BLaER1 (cell line): ENCODE measurements around the gene CERS1.

Experiments
- H3K27ac ChIP-seq: shearing (Covaris generic); formaldehyde crosslinking; 2 replicates; pipeline ENCODE4 v1.8.1; 2022
- H3K27me3 ChIP-seq: shearing (Covaris generic); formaldehyde crosslinking; 2 replicates; pipeline ENCODE4 v1.8.1; 2022
- H3K36me3 ChIP-seq: shearing (Covaris generic); formaldehyde crosslinking; 2 replicates; pipeline ENCODE4 v1.8.1; 2022
- H3K4me1 ChIP-seq: shearing (Covaris generic); formaldehyde crosslinking; 2 replicates; pipeline ENCODE4 v1.8.1; 2022
- H3K4me2 ChIP-seq: shearing (Covaris generic); formaldehyde crosslinking; 2 replicates; pipeline ENCODE4 v1.8.1; 2022
- H3K4me3 ChIP-seq: shearing (Covaris generic); formaldehyde crosslinking; 2 replicates; pipeline ENCODE4 v1.8.1; 2022
- H3K9ac ChIP-seq: shearing (Covaris generic); formaldehyde crosslinking; 2 replicates; pipeline ENCODE4 v1.8.1; 2022
- H3K9me3 ChIP-seq: shearing (Covaris generic); formaldehyde crosslinking; 2 replicates; pipeline ENCODE4 v1.8.1; 2022
- H4K20me1 ChIP-seq: shearing (Covaris generic); formaldehyde crosslinking; 2 replicates; pipeline ENCODE4 v1.8.1; 2022
- Cebpa-rat ChIP-seq: shearing (Covaris generic); IDR thresholded peaks from 2 replicates; pipeline ENCODE4 v1.8.1; 2022

Gene CERS1

DNA sequence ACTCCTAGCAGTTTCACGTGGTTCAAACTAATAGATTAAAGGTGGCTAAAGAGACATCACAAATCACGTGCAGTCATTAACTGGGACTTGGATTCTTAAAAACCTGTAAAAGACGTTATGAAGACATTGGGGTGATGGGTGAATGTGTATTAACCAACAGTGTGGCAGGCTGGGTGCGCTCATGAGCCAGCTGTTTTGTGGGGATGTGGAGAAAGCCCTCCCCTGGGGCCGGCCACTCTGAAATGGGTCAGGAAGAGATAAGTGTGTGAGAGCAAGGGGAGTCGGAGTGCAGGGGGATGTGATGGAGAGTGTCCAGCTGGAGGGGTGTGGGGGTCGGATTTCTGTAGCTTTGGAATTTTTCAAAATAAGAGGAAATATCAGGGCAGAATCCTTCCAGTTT, 53.8 kb downstream of the CERS1 start:
- Histone ChIP-seq H4K20me1 (peaks cover 100% of the 10 kb centered on the region), H3K4me2 (peak overlapping the region; percentile 52), H3K4me3 (no peak overlapping the region), H3K9me3 (no peaks in the 10 kb centered on the region), H3K36me3 (peaks cover 61% of the 10 kb centered on the region), H3K4me1 (peaks cover 100% of the 10 kb centered on the region), H3K27ac (no peak overlapping the region), H3K9ac (no peak overlapping the region), H3K27me3 (no peaks in the 10 kb centered on the region)
- no peak for TF ChIP-seq Cebpa-rat

DNA sequence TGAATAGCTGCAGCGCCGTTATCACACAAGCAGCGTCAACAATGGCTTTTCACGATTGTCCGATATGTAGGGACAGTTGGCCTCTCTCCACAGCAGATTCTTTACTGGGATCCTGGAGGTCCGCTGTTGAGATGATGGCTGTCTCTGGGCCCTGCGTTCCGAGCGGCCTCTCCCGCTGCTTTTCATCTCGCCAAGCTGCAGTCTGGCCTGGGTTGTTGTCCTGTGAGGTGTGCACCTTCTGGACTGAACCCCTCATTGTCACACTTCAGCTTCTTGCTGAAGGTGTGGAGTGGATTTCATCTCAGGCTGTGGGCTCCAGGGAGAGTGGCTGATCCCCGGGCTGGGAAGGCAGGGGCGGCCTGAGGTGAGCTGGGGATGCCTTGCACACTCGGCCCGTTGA, 54.6 kb downstream of the CERS1 start:
- Histone ChIP-seq H3K9me3 (no peaks in the 10 kb centered on the region), H3K27ac (no peak overlapping the region), H3K4me3 (no peak overlapping the region), H3K4me2 (peak overlapping the region; percentile 52), H3K4me1 (peaks cover 100% of the 10 kb centered on the region), H3K27me3 (no peaks in the 10 kb centered on the region), H4K20me1 (peaks cover 100% of the 10 kb centered on the region), H3K9ac (peak overlapping the region; percentile 24; the same call in 1 of the 2 replicates), H3K36me3 (peaks cover 69% of the 10 kb centered on the region)
- no peak for TF ChIP-seq Cebpa-rat

DNA sequence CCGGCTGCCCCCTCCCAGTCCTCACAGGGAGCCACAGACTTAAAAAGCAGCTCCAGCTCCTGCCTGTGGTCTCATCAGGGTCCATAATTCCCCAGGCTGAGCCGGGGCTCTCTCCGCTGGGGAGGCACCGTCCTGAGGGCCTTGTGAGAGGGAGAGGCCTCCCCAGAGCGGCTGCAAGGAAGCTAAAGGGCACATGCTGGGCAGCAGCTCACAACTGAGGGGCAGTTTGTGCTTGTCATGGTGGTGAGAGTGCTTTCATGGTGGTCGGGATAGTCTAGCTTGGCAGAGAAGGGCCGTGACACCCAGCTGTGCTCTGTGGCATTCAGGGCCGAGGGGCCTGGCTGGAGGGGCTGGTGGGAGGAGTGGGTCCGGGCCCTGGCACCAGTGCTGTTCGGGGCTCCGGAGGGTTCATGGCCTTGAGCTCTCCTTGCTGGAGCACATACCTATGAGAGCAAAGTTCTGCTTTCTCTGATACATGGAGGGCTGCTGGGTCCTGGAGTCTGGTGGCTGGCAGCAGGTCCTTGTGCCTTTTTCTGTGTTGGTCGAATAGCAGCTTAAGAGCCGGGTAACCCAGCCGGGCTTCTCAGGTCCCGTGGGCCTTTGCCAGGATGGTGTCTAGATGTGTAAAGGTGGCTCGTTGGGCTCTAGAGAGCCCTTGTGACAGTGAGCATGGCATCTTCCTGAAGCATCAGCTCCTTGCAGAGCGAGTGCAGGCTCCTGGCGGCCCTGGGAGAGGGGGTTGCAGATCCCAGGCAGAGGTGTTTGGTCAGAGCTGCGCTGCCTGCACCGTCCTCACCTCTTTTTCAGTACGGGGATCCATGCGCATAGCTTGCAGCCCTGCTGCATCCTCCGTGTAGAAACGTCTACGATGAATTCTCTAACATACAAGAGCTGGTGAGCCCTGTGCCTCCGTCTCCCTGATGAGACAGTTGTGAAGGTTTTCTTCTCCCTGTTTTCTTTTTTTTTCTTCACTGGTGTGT, 55.4 kb downstream of the CERS1 start:
- Histone ChIP-seq H3K4me1 (peaks cover 100% of the 10 kb centered on the region), H3K36me3 (peaks cover 70% of the 10 kb centered on the region), H3K27ac (peak overlapping the region; percentile 26; the same call in 1 of the 2 replicates)

DNA sequence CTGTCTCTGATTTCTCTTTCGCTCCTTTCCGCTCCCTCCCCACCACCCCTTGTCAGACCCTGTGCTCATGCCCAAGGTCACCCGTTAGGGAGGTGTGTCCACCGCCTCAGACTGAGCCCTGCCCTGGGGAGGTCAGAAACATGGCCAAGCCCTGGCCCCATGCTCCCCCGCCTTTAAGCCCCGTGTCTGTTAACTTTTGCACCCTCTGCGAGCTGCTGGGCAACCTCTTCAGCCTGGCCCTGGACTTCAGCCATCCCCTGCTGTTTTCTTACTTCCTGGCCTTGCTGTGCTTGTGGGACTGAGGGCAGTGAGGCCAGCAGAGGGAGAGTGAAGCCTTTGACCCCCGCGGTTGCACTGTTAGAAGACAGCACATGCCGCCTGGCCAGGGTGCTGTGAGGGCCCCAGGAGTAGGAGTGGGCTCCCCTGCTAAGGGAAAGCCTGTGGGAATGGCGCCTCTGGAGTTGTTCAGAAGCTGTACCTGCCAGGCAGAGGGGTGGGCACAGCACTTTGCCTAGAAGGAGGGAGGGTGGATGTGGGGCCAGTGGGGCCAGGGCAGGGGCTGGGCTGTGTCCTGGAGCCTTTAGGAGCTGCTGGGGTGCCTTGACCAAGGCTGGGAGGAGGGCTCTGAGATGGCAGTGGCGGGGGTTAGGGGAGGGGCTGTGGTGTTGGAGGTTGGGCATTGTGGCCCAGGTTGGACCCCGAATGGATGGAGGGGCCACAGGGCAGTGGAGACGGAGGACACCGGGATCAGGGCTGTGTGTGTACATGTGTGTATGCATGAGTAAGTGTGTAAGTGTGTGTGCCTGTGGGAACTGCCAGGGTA, 56.3 kb downstream of the CERS1 start:
- peaks cover 70% of the 10 kb centered on the region for H3K36me3 ChIP-seq
- H3K4me3 ChIP-seq = no peak overlapping the region
- H3K27me3 ChIP-seq = no peaks in the 10 kb centered on the region
- 0 out of 2 replicates have a peak overlapping the region, but pooled peaks have one; percentile 24 for H3K9ac ChIP-seq
- peaks cover 100% of the 10 kb centered on the region for H4K20me1 ChIP-seq
- no peak for TF ChIP-seq Cebpa-rat
- H3K27ac ChIP-seq = peak overlapping the region; percentile 26; the same call in 1 of the 2 replicates
- H3K4me2 ChIP-seq = peak overlapping the region; percentile 19; the same call in 1 of the 2 replicates
- no peaks in the 10 kb centered on the region for H3K9me3 ChIP-seq
- peaks cover 100% of the 10 kb centered on the region for H3K4me1 ChIP-seq

More for the DNA sequence above, 55.4 kb downstream of the CERS1 start:
- H3K9ac ChIP-seq = peak overlapping the region; percentile 24; the same call in 1 of the 2 replicates
- H3K4me2 ChIP-seq = peak overlapping the region; percentile 52; the same call in 1 of the 2 replicates
- H3K4me3 ChIP-seq = no peak overlapping the region
- no peaks in the 10 kb centered on the region for H3K27me3 ChIP-seq
- no peaks in the 10 kb centered on the region for H3K9me3 ChIP-seq
- no peak for TF ChIP-seq Cebpa-rat
- H4K20me1 ChIP-seq = peaks cover 100% of the 10 kb centered on the region

DNA sequence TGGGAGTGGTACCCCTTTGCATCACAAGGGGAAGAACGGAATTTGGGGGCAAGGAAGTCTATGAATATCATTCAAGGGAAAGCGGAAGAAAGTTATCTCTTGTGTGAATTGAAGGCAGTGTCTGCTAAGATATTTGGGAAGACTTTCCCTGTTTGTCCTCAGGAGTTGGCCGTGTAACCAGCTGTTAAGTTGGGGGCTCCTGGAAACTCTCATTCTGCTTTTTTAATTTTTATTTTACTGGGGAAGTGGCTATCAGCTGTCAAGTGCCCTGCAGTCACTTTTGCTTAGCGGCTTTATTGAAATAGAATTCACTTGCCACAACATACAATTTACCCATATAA, 61.3 kb downstream of the CERS1 start:
- Histone ChIP-seq H4K20me1 (peaks cover 78% of the 10 kb centered on the region), H3K4me3 (peak overlapping the region; percentile 100; the same call in 1 of the 2 replicates), H3K4me2 (peak overlapping the region; percentile 97), H3K36me3 (peaks cover 61% of the 10 kb centered on the region), H3K4me1 (peaks cover 62% of the 10 kb centered on the region), H3K27ac (no peak overlapping the region), H3K9me3 (no peaks in the 10 kb centered on the region), H3K9ac (peak overlapping the region; percentile 96; the same call in 1 of the 2 replicates), H3K27me3 (no peaks in the 10 kb centered on the region)
- no peak for TF ChIP-seq Cebpa-rat

DNA sequence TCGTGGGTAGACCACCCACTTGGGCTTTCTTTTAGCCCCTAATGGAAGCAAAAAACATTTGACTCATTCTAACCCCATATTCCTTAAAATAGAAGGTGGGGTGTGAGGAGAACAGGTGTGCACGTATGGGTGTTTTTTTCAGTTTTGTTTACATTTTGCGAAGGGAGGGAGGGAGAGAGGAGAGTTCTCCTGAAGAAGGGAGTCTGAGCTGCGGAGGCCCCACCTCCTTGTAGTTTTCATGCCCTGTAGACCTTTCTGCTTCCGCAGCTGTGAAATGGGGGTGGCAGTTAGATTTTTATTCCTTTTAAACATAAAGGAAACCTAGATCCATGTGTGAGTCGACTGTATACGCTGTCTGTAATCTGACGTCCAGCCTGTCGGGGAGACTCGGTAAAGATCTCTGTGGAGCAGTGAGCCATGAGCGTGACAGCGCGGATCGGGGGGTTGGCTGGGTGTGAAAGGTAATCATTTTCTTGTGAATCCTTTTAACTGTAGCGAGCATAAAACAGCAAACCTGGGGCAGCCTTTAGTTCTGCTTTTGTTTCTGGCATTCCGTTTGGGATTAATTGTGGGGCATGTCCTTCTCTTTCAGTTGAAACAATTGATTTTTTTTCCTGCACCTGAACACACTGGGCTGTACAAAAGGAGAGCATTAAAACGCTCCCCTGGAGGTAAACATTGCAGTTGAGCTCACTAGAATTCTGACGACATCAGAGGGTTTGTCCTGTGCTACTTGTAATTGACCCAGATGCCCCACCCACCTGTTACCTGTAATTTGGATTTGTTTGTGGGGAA, 61.9 kb downstream of the CERS1 start:
- H3K36me3 ChIP-seq = peaks cover 55% of the 10 kb centered on the region
- 0 out of 2 replicates have a peak overlapping the region, but pooled peaks have one; percentile 9 for H3K27ac ChIP-seq
- H3K27me3 ChIP-seq = no peaks in the 10 kb centered on the region
- peaks cover 56% of the 10 kb centered on the region for H3K4me1 ChIP-seq
- H4K20me1 ChIP-seq = peaks cover 72% of the 10 kb centered on the region
- H3K9me3 ChIP-seq = no peaks in the 10 kb centered on the region
- H3K9ac ChIP-seq = peak overlapping the region; percentile 96
- H3K4me3 ChIP-seq = peak overlapping the region; percentile 100
- peak overlapping the region; percentile 97 for H3K4me2 ChIP-seq
- no peak for TF ChIP-seq Cebpa-rat

DNA sequence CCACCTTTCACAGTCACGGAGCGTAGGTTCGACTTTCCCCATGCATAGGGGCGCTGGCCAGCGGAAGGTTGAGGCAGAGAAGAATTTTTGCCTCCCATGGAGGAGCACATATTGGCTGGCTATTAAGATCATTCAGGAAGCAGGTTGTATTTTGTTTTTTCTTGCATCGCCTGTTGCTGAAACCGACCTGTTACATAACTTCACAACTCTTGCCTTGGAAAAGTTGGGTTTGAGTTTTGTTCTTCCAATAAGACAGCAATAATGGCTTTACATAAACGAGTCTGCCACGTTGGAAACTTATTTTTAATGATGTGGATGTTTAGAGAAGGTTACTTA, 62.8 kb downstream of the CERS1 start:
- Histone ChIP-seq H3K27ac (peak overlapping the region; percentile 94), H3K36me3 (peaks cover 46% of the 10 kb centered on the region), H3K4me1 (peaks cover 47% of the 10 kb centered on the region), H3K4me2 (peak overlapping the region; percentile 97), H3K9me3 (no peaks in the 10 kb centered on the region), H4K20me1 (peaks cover 63% of the 10 kb centered on the region), H3K9ac (peak overlapping the region; percentile 96), H3K27me3 (no peaks in the 10 kb centered on the region), H3K4me3 (peak overlapping the region; percentile 100)
- TF ChIP-seq Cebpa-rat = no peak

DNA sequence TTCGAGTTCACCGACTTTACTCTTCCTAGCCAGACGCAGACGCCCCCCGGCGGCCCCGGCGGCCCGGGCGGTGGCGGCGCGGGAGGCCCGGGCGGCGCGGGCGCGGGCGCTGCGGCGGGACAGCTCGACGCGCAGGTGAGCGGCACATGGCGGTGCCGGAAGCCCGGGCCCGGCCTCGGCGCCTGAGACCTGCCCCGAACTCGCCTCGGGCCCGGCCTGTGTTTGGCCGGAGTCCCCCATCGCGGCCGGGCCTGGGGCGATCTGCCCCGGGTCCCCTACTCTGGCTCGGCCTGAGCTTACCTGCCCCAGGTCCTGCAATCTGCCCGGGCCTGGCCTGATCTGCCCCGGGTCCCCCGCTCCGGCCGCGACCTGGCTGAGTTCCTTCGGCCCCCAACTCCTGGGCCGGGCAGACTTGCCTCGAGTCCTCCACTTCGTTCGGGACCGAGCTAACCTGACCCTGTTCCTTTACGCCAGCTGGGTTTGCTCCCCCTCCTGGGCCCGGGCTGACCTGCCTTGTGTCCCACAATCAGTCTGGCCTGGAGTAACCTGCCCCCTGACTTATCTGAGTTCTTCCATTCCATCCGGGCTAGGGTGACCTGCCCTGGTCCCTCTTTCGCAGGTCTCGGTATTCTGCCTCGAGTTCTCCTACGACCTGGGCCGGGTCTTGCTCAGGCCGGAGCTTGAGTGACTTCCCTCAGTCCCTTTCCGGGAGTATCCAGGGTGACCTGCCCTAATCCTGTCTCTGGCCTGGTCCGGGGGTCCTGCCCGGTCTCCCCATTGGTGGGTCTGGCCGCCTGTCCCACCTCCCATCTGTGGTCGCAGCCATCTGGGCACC, 63.4 kb downstream of the CERS1 start:
- Histone ChIP-seq H3K9ac (peak overlapping the region; percentile 96), H3K9me3 (peaks cover 4% of the 10 kb centered on the region), H4K20me1 (peaks cover 57% of the 10 kb centered on the region), H3K27ac (peak overlapping the region; percentile 94), H3K4me2 (peak overlapping the region; percentile 97), H3K27me3 (no peaks in the 10 kb centered on the region), H3K4me1 (peaks cover 41% of the 10 kb centered on the region), H3K4me3 (peak overlapping the region; percentile 100), H3K36me3 (peaks cover 40% of the 10 kb centered on the region)
- no peak for TF ChIP-seq Cebpa-rat
